HepG2 (cell line): ENCODE data around the gene NTN3. TPM values are rescaled to one million over a fixed set of nuclear protein-coding genes. Genes with fewer than 3 reads are reported as not detected.

Source experiments
- ATAC-seq: fragments of 200-7000 bp; cut with Tn5 transposase; 3 replicates; pipeline ENCODE4 v1.9.1; 2020; ENCODE audit warnings: mild to moderate bottlenecking, moderate library complexity
- BruUV-seq: library from RNA; stranded (reverse); fragments of 400-500 nt; replicated peaks from 2 replicates; lab custom pipeline; 2021; lab: Mats Ljungman, UMichigan
- CTCF ChIA-PET: fragments of 300-600 bp; formaldehyde crosslinking; extraction: SDS; loops from one replicate; lab custom pipeline; 2021; ENCODE audit warnings: low total read pairs, inconsistent platforms, low intra/inter-chr PET ratio; lab: Yijun Ruan, JAX
- POLR2A ChIA-PET: fragments of 350-600 bp; sonication (Branson Sonifier 250); formaldehyde crosslinking; loops from one replicate; lab custom pipeline; 2020; ENCODE audit warnings: antibody characterized with exemption, inconsistent platforms; lab: Yijun Ruan, JAX
- DNase-seq: peaks from one replicate; pipeline ENCODE4 v3.0.0-alpha.2; 2015; ENCODE audit warnings: low spot score
- FAIRE-seq: peaks from 3 replicates; lab custom pipeline; 2011; peaks lifted over from hg19 to GRCh38; lab: Jason Lieb, UNC
- H2AFZ ChIP-seq: one replicate; pipeline ENCODE4 v1.6.1; 2011; ENCODE audit warnings: low read length, inconsistent platforms
- H3K27ac ChIP-seq: fragments of 300-600 bp; 3 replicates; pipeline ENCODE4 v1.8.0; 2011; ENCODE audit warnings: mixed run types, mild to moderate bottlenecking, mixed read lengths, low read length, inconsistent platforms; ENCODE audit not compliant: insufficient read depth; ENCODE audit errors: extremely low read length
- H3K27me3 ChIP-seq, 2 experiments: fragments of 200-600 bp in 1 of 2; 2 replicates in 1 of 2; 3 replicates in 1 of 2; pipeline versions ENCODE4 v1.6.0 to v1.8.0; 2011; ENCODE audit warnings: low read length in 2 of 2, mild to moderate bottlenecking in 2 of 2, moderate library complexity in 2 of 2, inconsistent platforms in 1 of 2; ENCODE audit not compliant: insufficient read depth in 2 of 2, control insufficient read depth in 1 of 2
- H3K36me3 ChIP-seq, 2 experiments: fragments of 200-600 bp in 1 of 2; replicated peaks in 1 of 2; 2 replicates in 1 of 2; 3 replicates in 1 of 2; pipeline versions ENCODE4 v1.5.1 to v1.8.0; 2011; ENCODE audit warnings: low read length in 2 of 2, inconsistent platforms in 1 of 2; ENCODE audit not compliant: insufficient read depth in 2 of 2, control insufficient read depth in 1 of 2
- H3K4me1 ChIP-seq: 2 replicates; pipeline ENCODE4 v1.5.1; 2012; ENCODE audit warnings: low read length, inconsistent platforms; ENCODE audit not compliant: insufficient read depth
- H3K4me2 ChIP-seq: 2 replicates; pipeline ENCODE4 v1.6.0; 2011; ENCODE audit warnings: low read depth, low read length, inconsistent platforms
- H3K4me3 ChIP-seq, 3 experiments: fragments of 200-600 bp in 1 of 3; sonication (generic), shearing (Covaris generic) in 1 of 3; replicated peaks in 1 of 3; 2 replicates each; pipeline ENCODE4 v1.5.1; 2011 to 2016; ENCODE audit warnings: low read length in 3 of 3, inconsistent platforms in 2 of 3, low read depth in 2 of 3, mild to moderate bottlenecking in 2 of 3, control low read depth in 1 of 3, mixed read lengths in 1 of 3; ENCODE audit not compliant: insufficient read depth in 1 of 3
- H3K79me2 ChIP-seq: one replicate; pipeline ENCODE4 v1.6.1; 2011; ENCODE audit warnings: low read length, inconsistent platforms; ENCODE audit not compliant: insufficient read depth
- H3K9ac ChIP-seq: 2 replicates; pipeline ENCODE4 v1.6.0; 2011; ENCODE audit warnings: mild to moderate bottlenecking, low read depth, low read length, inconsistent platforms; ENCODE audit not compliant: insufficient read depth
- H3K9me3 ChIP-seq: 2 replicates; pipeline ENCODE4 v1.5.1; 2012; ENCODE audit warnings: mild to moderate bottlenecking, low read length
- H4K20me1 ChIP-seq: 2 replicates; pipeline ENCODE4 v1.6.0; 2011; ENCODE audit warnings: inconsistent platforms, mild to moderate bottlenecking, low read length, moderate library complexity; ENCODE audit not compliant: insufficient read depth
- NR2C2 ChIP-seq: sonication (generic); formaldehyde crosslinking; IDR thresholded peaks from 2 replicates; pipeline ENCODE4 v1.4.0; 2020; ENCODE audit warnings: missing genetic modification reagents, mild to moderate bottlenecking, moderate library complexity, borderline replicate concordance
- PPARG ChIP-seq: conservative IDR thresholded peaks from 2 replicates; pipeline ENCODE4 v1.6.1; 2016; ENCODE audit warnings: missing biosample characterization, missing genetic modification reagents
- SP4 ChIP-seq: sonication (generic); formaldehyde crosslinking; IDR thresholded peaks from 2 replicates; pipeline ENCODE4 v1.8.1; 2023; ENCODE audit warnings: mild to moderate bottlenecking, missing genetic modification reagents
- SRF ChIP-seq: IDR thresholded peaks from 2 replicates; pipeline ENCODE4 v1.6.1; 2011; ENCODE audit warnings: mild to moderate bottlenecking, low read depth, low read length, moderate library complexity
- ZNF441 ChIP-seq: sonication (generic); formaldehyde crosslinking; IDR thresholded peaks from 2 replicates; pipeline ENCODE4 v1.7.0; 2021; ENCODE audit warnings: missing genetic modification reagents, borderline replicate concordance
- ZNF530 ChIP-seq: sonication (generic); formaldehyde crosslinking; IDR thresholded peaks from 2 replicates; pipeline ENCODE4 v1.5.0; 2020; ENCODE audit warnings: low read depth, mild to moderate bottlenecking, missing genetic modification reagents
- ZNF768 ChIP-seq: sonication (generic); formaldehyde crosslinking; IDR thresholded peaks from 2 replicates; pipeline ENCODE4 v1.4.0; 2020; ENCODE audit warnings: missing genetic modification reagents
- WGBS: methylation state at CpG from one replicate; pipeline ENCODE4 v1.1.6; 2017; ENCODE audit warnings: low lambda C conversion rate; 5-methylcytosine and 5-hydroxymethylcytosine counted together
- in situ Hi-C: cut with HindIII; loops from 2 replicates; pipeline ENCODE4 v1.10.0; 2017; ENCODE audit warnings: low pct_unique_long_range_greater_than_20kb; ENCODE audit not compliant: extremely low pct_ligation_motif_present
- intact Hi-C: fragments of 100-400 bp; cut with micrococcal nuclease; formaldehyde crosslinking; loops from one replicate; pipeline ENCODE4 v1.10.0; 2022; ENCODE audit not compliant: unreplicated experiment
- polyA plus RNA-seq, 8 experiments: library from polyadenylated mRNA; depleted of rRNA in 3 of 8; stranded (reverse) in 7 of 8; unstranded in 1 of 8; fragments of >200 nt; fragmentation: Illumina TruSeq in 4 of 8; extraction: Trizol in 4 of 8; gene quantifications; 2 replicates each; pipeline versions ENCODE4 v1.2.1 to v1.2.3, GENCODE V29; 2011 to 2016; ENCODE audit warnings: low read depth in 4 of 8, missing spikeins in 1 of 8, mixed read lengths in 1 of 8; ENCODE audit not compliant: insufficient read depth in 1 of 8
- total RNA-seq, 5 experiments: library from RNA; depleted of rRNA; stranded (reverse); fragments of >200 nt; fragmentation: Illumina TruSeq; extraction: Trizol; gene quantifications; 2 replicates each; pipeline ENCODE4 v1.2.3, GENCODE V29; 2016; ENCODE audit warnings: low read depth in 1 of 5
- TF ChIP-seq, protein P1 (sequence below): sonication (generic); formaldehyde crosslinking; IDR thresholded peaks from 2 replicates; pipeline ENCODE4 v1.8.0; 2022; ENCODE audit warnings: missing genetic modification reagents, mild to moderate bottlenecking, inconsistent platforms, borderline replicate concordance
- TF ChIP-seq, protein P2 (sequence below): IDR thresholded peaks from 2 replicates; pipeline ENCODE4 v1.6.1; 2016; ENCODE audit warnings: missing biosample characterization, missing genetic modification reagents, low read depth
- TF ChIP-seq, protein P3 (sequence below): IDR thresholded peaks from 2 replicates; pipeline ENCODE4 v1.6.1; 2016; ENCODE audit warnings: low read depth, missing genetic modification reagents, missing compliant biosample characterization
- TF ChIP-seq, protein P4 (sequence below): sonication (generic); formaldehyde crosslinking; IDR thresholded peaks from 2 replicates; pipeline ENCODE4 v1.4.0; 2020; ENCODE audit warnings: mild to moderate bottlenecking, missing genetic modification reagents

Gene NTN3
- total and polyA plus RNA-seq, 2 of the 13 experiments (the other 11 are each of a cell fraction or from before 2014, with no cell fraction given), result 0.09 to 0.20 TPM

DNA sequence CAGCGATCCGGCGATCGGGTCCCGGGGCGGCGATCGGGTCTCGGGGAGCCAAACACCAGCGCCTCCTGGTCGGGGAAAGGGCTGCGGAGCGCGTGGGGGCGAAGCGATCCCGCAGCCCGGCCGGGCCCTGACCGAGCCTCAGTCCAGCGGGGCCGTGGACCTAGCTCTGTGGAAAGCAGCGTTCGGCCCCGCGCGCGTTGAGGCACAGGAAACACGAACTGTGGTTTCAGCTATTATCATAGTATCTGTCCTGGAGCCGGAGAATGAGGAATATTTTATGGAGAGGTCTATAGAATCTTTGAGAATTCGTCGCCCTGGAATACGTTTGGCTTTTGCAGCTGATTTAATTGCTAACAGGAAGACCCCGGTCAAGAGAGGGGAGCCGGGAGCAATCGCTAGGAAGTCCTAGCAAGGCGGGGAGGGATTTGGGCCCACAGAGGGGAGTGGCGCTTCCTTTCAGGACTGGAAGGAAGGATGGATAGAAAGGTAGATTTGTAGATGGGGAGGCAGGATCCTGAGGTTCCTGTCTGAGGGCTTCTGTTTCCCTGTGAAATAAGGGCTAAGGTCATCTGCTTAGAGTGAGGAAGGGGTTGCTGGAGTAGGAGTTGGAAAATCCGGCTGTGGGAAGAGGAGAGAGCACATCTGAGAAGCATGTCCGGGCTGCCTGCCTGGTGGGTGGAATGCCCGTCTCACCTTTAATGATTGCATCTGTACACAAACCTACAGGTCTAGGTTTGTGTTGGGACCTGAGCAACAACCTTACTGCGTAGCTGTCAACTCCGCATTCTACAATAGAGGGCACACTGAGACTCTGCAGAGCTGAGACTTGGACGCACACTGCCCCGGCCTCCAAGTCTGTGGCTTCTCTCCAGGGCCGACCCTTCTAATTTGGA, 41.1 kb upstream of the NTN3 start:
- Histone ChIP-seq H4K20me1 (no peaks in the 10 kb centered on the region), H3K4me3 (peak overlapping the region; percentile 82 to 87 (median 87)), H2AFZ (no peak overlapping the region), H3K9ac (peak overlapping the region; percentile 84), H3K79me2 (peaks cover 15% of the 10 kb centered on the region), H3K4me1 (peaks cover 28% of the 10 kb centered on the region), H3K27me3 (peaks cover 10 to 27% of the 10 kb centered on the region in 2 experiments; a peak in 4 of 5 replicates), H3K36me3 (peaks cover 9 to 25% of the 10 kb centered on the region in 2 experiments), H3K27ac (peak overlapping the region; percentile 36), H3K4me2 (peak overlapping the region; percentile 97), H3K9me3 (no peaks in the 10 kb centered on the region)
- ChIA-PET CTCF (interaction anchor here (1.9 to 3.1 kb wide), 2 partner anchors 71 to 89 kb away, joined by 9 to 11 read pairs; partner anchors contain the start of gene ABCA3), POLR2A (interaction anchor here (1.0 to 1.2 kb wide), 2 partner anchors 40 to 178 kb away, joined by 3 read pairs; partner anchors contain the start of gene ECI1)
- intact Hi-C loops, result loop anchor here (1.0 to 5.0 kb wide), 3 partner anchors 42 to 88 kb away; partner anchors contain the start of genes ABCA3 and NTN3
- FAIRE-seq (peak; percentile 78), DNase-seq (peak; percentile 54), ATAC-seq (peak; percentile 61)
- WGBS, result under 1% methylated on average over 18 of the region's 46 CpGs
- BruUV-seq, result TSS peak; percentile 59
- in situ Hi-C loops, result loop anchor here (5.0 kb wide), 1 partner anchor 72 kb away; no protein-coding TSS in a partner anchor
- no peak for TF ChIP-seq SP4 (CRISPR knock-in tag)
- no peak for TF ChIP-seq NR2C2 (CRISPR knock-in tag)
- TF ChIP-seq, protein P1, sequence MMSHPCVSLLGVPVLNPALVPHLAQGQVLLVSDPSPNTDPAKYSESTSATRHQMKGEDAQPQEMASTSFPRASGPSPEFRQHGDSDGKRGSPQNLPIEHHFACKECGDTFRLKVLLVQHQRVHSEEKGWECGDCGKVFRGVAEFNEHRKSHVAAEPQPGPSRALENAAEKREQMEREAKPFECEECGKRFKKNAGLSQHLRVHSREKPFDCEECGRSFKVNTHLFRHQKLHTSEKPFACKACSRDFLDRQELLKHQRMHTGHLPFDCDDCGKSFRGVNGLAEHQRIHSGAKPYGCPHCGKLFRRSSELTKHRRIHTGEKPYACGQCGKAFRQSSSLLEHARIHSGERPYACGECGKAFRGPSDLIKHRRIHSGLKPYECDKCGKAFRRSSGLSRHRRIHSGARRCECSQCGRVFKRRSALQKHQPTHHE, result 0 out of 2 replicates have a peak, but pooled peaks have one; percentile 21
- TF ChIP-seq, protein P2, sequence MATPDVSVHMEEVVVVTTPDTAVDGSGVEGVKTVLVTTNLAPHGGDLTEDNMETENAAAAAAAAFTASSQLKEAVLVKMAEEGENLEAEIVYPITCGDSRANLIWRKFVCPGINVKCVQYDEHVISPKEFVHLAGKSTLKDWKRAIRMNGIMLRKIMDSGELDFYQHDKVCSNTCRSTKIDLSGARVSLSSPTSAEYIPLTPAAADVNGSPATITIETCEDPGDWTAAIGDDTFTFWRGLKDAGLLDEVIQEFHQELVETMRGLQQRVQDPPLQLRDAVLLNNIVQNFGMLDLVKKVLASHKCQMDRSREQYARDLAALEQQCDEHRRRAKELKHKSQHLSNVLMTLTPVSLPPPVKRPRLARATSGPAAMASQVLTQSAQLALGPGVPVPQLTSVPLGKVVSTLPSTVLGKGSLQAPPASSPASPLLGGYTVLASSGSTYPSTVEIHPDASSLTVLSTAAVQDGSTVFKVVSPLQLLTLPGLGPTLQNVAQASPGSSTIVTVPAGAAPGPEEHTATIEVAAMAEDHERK (CRISPR knock-in tag), result no peak
- TF ChIP-seq ZNF441, result peak; percentile 5; the same call in 1 of the 2 replicates
- TF ChIP-seq SRF, result no peak
- 0 out of 2 replicates have a peak, but pooled peaks have one; percentile 59 for TF ChIP-seq ZNF530 (CRISPR knock-in tag)
- TF ChIP-seq, protein P3, sequence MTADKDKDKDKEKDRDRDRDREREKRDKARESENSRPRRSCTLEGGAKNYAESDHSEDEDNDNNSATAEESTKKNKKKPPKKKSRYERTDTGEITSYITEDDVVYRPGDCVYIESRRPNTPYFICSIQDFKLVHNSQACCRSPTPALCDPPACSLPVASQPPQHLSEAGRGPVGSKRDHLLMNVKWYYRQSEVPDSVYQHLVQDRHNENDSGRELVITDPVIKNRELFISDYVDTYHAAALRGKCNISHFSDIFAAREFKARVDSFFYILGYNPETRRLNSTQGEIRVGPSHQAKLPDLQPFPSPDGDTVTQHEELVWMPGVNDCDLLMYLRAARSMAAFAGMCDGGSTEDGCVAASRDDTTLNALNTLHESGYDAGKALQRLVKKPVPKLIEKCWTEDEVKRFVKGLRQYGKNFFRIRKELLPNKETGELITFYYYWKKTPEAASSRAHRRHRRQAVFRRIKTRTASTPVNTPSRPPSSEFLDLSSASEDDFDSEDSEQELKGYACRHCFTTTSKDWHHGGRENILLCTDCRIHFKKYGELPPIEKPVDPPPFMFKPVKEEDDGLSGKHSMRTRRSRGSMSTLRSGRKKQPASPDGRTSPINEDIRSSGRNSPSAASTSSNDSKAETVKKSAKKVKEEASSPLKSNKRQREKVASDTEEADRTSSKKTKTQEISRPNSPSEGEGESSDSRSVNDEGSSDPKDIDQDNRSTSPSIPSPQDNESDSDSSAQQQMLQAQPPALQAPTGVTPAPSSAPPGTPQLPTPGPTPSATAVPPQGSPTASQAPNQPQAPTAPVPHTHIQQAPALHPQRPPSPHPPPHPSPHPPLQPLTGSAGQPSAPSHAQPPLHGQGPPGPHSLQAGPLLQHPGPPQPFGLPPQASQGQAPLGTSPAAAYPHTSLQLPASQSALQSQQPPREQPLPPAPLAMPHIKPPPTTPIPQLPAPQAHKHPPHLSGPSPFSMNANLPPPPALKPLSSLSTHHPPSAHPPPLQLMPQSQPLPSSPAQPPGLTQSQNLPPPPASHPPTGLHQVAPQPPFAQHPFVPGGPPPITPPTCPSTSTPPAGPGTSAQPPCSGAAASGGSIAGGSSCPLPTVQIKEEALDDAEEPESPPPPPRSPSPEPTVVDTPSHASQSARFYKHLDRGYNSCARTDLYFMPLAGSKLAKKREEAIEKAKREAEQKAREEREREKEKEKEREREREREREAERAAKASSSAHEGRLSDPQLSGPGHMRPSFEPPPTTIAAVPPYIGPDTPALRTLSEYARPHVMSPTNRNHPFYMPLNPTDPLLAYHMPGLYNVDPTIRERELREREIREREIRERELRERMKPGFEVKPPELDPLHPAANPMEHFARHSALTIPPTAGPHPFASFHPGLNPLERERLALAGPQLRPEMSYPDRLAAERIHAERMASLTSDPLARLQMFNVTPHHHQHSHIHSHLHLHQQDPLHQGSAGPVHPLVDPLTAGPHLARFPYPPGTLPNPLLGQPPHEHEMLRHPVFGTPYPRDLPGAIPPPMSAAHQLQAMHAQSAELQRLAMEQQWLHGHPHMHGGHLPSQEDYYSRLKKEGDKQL (CRISPR knock-in tag), result no peak
- TF ChIP-seq PPARG (CRISPR knock-in tag), result 0 out of 2 replicates have a peak, but pooled peaks have one; percentile 11
- TF ChIP-seq, protein P4, sequence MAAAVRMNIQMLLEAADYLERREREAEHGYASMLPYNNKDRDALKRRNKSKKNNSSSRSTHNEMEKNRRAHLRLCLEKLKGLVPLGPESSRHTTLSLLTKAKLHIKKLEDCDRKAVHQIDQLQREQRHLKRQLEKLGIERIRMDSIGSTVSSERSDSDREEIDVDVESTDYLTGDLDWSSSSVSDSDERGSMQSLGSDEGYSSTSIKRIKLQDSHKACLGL (CRISPR knock-in tag), result peak; percentile 42; the same call in 1 of the 2 replicates
- TF ChIP-seq ZNF768 (CRISPR knock-in tag), result no peak
